Retina (tissue), 1 donor: ENCODE measurements around the gene APOO.

Experiments
- DNase-seq: peaks from one replicate; pipeline ENCODE4 v3.0.0-alpha.2; 2016

Gene APOO

GRCh38 chrX:23783589-23784469 lies 123.9 kb downstream of the APOO start:
- DNase-seq = peak; percentile 14
